Measurements from ENCODE around the gene NOLC1.

DNA sequence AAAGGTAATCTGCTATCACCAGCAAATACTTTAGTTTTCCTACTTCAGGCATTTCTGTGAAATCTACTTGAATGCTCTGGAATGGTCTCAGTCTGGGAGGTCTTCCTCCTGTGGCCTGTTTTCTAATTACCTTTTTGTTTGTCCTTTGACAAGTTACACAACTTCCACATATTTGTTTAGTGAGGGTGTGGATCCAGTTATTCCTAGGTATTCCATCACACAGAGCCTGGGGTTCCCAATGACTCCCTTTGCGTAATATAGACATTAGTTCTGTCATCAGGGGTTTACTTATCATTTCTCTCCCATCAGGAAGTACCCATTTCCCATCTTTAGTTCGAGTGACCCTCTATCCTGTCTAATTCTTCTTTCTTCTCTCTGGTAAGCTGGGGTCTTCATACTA is 45.8 kb downstream of the NOLC1 start:
- no peak for TF ChIP-seq POLR2AphosphoS5 (IDR thresholded peaks at IDR 0.05)
- TF ChIP-seq, protein P1, sequence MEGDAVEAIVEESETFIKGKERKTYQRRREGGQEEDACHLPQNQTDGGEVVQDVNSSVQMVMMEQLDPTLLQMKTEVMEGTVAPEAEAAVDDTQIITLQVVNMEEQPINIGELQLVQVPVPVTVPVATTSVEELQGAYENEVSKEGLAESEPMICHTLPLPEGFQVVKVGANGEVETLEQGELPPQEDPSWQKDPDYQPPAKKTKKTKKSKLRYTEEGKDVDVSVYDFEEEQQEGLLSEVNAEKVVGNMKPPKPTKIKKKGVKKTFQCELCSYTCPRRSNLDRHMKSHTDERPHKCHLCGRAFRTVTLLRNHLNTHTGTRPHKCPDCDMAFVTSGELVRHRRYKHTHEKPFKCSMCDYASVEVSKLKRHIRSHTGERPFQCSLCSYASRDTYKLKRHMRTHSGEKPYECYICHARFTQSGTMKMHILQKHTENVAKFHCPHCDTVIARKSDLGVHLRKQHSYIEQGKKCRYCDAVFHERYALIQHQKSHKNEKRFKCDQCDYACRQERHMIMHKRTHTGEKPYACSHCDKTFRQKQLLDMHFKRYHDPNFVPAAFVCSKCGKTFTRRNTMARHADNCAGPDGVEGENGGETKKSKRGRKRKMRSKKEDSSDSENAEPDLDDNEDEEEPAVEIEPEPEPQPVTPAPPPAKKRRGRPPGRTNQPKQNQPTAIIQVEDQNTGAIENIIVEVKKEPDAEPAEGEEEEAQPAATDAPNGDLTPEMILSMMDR (IDR thresholded peaks at IDR 0.05): no peak

Measured in suprapubic skin (tissue), 3 donors.